GM21619 (cell line): Measurements from ENCODE around the gene PROZ.

Experiments used
- ATAC-seq: cut with Tn5 transposase; IDR thresholded peaks from one replicate; pipeline ENCODE4 v1.9.1; 2021; ENCODE audit not compliant: unreplicated experiment

Gene PROZ

DNA sequence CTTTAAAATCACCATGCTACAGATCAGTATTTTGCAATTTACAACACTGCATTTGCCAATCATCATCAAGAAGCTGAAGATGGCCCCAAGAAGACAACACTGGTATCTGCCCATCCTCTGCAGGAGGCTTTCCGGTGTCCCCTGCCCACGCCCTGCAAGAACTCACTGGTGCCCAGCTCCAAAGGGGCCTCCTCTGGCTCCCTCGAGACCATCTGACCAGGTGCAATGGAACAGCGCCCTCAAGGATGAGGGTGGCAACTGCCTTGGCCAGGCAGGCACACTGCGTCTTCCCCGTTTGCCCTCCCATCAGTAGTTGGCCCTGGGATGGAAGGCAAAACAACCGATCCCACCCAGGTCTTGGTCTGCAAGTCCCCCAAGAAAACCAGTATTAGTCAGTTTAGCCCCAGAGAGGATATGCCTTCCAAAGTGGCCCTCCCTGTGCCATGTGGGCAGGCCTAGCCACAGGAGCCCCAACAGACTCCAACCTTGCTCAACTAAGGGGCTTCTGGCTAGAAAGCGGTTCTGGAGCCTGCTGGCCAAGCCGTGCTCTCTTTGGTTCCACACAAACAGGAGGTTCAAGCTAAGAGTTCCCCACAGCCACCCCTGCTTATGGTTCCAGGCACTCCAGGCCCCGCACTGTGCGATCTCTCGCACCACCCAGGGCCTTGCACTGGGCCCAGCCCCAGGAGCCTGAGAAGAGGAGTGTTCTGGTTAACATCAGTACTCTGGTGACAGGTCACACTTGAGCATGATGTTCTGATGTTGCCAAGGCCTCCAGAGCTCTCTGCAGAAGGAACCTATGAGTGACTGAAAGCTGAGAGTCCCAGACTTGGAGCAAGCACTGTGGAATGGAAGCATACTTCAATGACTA, 45.3 kb downstream of the PROZ start:
- ATAC-seq: no peak

DNA sequence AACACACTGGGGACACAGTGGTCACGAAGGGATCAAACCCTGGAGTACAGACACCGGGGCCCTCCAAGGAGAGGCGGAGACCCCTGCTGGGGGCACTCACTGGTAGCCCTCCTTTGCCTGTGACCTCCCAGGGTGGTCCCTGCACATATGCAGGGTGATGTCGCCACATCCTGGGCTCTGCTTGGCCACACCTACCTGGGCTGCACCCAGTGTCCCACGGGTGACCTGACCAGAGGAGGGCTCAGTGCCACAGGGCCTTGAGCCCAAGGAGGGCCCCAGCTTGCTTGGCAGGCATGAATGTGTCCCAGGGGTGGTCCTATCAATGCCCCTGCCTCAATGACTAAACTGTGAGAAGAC, 45.9 kb downstream of the PROZ start:
- ATAC-seq: no peak

DNA sequence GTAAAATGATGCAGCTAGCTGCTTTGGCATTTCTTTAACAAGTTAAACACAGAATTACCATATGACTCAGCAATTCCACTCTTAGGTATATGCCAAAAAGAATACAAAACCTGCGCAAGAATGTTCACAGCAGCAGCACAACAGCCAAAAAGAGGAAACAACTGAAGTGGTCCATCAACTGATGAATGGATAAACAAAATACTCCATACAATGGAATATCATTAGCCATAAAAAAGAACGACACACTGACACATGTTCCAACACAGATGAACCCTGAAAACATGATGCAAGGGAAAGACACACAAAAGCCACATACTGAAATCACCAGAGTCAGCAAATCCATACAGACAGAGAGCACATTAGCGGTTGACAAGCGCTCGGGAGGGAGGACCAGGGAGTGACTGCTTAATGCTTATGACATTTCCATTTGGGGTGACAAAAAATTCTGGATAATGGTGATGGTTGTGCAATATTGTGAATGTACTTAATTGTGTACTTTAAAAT, 47.0 kb downstream of the PROZ start:
- no peak for ATAC-seq

DNA sequence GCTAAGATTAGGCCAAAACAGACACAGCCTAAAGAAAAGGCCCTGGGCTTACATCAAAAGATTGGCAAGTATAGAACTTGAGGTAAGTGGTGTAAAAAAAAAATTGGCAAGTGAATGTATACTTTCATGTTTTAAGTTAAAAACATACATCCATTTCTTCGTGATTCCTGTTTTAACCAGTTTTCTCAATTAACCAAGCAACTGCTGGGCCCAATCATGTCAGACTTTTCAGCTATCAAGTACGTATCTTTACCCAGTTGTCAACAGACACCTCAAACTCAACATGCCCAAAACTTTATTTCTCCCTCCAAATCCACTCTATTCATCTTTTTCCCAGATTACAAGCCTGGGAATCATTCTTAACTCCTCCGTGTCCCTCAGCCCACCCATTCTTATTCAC, 49.0 kb downstream of the PROZ start:
- no peak for ATAC-seq

DNA sequence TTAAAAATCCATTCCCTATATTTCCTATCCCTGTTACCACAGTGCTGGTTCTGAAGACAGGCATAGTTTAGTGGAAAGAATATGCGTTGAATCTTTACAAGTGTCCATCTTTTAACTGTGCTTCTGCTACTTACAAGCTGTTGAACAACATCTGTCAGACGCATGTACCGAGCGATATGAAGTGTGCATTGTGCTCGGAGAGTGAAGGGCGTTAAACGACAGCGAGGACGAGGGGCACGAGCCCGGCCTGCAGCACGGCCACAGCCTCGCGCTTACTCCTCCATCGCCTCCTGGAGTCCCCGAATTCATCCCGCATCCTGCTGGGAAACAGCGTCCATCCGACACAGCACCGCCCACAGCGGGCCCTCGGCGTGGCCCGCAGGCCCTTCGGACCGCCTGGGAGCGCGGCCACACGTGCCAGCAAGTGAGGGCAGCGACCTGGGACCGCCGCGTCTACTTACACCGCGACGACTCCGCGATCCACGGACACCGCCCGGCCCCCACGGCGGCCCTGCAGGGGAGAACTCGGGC, 49.5 kb downstream of the PROZ start:
- ATAC-seq: peak; percentile 11

DNA sequence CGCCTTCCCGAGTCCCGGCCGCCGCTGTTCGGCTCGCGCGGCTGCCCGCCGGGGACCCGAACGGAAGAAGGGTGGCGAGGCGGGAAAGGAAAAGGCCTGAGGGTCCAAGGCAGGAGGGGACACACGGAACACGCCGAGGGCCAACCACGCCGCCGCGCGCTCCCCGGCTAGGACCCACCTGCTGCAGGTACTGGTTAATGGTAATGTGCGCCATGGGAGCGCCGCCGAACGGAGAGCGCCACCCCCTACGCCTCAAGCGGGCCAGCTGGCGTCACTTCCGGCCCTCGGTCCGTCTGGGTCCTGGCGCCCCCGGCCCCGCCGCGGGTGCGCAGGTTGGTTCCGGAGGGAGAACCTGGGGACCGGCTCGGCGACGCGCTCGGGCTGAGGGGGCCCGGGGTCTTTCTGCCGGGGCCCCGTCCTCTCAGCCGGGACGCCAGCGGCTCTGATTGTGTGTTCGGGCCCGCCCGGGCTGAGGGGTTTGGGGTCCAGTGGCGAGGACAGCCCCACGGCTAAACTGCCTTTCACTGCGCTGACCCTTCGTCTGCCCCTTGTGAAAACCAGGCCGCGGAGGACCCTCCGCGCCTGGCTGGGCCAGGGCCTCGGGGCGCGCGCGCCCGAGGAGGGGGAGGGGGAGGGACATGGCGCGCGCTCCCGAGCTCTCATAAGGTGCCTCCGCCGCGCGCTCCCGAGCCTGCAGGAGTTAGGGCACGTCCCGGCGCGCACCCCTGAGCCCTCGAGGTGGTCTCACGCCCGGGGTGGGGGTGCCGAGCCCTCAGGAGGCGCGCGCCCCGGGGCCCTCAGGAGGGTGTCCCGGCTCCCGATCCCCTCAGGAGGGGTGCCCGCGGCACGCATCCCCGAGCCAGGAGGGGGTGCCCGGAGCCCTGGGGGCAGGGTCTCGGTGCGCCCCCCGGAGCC, 50.2 kb downstream of the PROZ start, which contains the start of gene PCID2:
PCID2 (minus strand) TSS at position 249 of the 915 bp plus-strand sequence; CDS start at position 214, 35 bp downstream.
- ATAC-seq: peak; percentile 71

DNA sequence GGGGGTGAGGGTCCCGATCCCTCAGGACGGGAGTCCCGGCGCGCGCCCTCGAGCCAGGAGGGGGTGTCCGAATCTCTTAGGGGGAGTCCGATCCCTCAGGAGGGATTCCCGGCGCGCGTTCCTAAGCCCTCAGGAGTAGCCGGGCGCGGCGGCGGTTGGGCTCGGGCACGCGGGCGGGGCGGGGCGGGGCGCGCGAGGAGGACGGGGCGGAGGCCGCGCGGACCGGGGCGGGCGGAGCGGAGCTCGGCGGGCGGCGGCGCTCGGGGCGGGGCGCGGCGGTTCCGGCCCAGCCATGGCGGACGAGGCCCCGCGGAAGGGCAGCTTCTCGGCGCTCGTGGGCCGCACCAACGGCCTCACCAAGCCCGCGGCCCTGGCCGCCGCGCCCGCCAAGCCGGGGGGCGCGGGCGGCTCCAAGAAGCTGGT, 50.9 kb downstream of the PROZ start, which contains the start of gene CUL4A:
CUL4A (plus strand) TSS at position 278 of the 423 bp plus-strand sequence; CDS start at position 293, 15 bp downstream.
- peak; percentile 38 for ATAC-seq

DNA sequence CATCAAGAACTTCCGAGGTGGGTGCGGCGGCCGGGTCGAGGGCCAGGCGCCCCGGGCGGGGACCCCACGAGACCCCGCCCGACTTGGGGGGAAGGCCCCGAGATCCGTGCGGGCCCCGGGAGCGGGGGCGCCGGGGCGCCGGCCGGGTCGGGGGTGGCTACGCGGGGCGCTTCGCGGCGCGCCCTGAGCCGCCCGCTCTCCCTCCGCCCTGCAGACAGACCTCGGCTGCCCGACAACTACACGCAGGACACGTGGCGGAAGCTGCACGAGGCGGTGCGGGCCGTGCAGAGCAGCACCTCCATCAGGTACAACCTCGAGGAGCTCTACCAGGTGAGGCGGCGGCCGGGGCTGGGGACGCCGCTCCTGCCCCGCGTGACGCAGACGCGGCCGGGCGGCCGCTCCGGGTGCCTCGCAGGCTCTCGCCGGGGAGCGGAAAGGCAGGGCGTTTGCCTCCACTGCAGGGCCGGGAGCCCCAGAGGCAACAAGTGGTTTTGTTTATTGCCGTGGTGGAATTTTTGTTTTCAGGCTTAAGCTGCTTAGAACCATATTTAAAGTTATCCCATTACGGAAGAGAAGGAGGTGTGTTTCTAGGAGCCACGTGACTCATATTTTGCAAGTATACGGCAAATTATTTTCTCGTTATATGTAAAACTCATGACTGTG, 51.4 kb downstream of the PROZ start:
- ATAC-seq: peak; percentile 35

DNA sequence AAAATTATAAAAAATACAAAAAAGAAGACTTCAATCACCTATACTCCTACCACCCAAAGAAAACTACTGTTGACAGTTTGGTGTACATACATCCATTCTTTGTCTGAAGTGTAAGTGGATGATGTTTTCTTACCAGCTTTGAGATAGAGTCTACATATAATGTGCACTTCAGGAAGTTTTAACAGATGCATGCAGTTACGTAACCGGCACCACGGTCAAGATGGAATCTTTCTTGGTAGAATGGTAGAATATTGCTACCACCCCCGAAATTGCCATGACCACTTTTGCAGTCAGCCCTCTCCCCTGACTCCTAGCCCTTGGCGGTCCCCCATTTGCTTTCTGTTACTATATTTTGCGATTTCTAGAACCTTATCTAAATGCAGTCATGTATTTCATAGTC, 52.4 kb downstream of the PROZ start:
- no peak for ATAC-seq

DNA sequence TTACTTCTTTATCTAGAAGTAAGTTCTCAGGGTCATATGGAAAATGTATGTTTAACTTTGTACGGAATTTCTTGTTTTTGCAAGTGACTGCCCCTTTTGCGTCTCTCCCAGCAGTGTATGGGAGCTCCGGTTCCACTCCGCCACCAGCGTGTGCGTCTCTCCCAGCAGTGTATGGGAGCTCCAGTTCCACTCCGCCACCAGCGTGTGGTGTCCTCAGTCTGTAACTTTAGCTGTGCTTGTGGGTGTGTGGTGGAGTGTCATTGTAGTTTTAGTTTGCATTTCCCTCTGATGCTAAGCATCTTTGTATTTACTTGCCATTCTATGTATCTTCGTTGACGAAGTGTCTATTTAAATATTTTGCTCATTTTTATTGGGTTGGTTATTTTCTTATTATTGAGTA, 53.3 kb downstream of the PROZ start:
- no peak for ATAC-seq

DNA sequence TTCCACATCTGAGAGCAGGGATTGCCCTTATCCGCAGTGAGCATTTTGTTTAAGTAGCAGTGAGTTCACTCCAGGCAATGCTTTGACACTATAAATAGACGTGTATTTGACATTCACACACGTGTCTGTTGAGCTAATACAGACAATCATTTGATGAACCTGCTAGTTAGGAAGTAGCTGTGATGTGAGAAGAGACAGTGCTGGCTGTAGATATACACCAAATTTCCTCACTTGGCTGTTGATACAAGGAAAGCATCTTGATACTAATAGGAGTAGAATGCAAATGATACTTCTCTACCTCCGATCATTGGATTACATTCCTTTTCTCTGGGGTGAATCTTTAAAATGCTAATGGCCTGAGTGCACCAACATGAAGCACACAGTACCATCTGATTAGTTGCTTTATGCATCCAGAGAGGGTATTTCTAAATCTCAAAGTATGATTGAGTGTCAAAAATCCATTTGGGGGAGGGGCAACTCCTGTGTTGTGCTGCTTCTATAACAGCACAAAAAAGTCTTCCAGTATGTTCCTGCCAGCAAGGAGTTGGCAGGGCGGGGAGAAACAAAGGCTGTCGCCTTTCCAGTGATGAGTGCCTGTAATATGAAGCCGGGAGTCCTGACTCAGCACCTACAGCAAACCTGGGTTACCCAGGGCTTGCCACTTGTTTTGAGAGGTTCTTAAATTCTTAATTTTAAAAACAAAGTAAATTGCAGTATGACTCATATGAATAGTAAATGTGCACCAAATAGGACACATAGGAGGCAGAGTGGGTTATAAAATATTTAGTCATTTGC, 58.0 kb downstream of the PROZ start:
- ATAC-seq: no peak

DNA sequence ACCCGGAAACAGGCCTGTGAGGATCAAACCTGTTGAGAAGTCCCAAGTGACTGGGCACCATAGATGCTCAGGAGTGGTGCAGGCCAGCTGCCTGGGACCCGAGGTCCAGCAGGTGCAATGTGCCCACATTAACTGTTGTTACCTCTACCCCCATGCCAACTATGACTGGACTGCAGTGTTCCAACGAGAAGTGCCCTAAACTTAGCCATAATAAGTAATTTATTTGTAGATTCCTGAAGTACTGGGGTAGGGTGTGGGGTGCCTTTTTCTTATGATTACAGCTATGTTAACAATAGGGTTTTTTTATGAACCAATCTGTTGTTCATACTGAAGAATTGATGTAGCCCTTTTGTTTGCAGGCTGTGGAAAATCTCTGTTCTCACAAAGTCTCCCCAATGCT, 60.1 kb downstream of the PROZ start:
- no peak for ATAC-seq

DNA sequence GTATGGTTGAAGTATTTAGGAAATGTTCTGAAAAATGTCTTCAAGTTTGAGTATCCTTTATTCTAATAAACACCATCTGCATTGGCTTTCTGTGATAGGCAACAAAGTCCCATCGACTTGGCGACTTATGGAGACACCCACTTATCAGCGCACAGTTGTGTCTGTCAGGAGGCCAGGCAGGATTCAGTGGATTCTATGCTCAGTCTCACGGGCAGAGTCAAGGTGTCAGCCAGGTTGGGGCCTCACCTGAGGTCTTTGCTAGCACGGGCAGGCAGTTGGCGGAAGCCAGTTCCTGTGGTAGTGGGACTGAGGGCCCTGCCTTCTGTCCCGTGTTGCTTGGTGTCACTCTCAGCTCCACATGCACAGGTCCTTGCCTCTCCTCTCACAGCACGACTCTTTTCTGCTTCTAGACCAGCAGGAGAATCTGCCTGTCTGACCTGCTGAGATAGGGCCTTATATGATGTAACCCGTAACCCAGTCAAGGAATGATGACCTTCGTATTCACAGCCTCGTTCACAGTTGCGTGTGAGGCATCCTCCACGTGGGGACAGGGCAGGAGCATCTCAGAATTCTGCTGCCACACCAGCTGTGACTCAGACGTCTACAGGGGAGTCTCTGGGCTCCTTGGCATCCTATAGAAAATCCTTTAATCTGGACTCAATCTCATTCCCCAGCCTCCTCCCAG, 61.0 kb downstream of the PROZ start:
- no peak for ATAC-seq

DNA sequence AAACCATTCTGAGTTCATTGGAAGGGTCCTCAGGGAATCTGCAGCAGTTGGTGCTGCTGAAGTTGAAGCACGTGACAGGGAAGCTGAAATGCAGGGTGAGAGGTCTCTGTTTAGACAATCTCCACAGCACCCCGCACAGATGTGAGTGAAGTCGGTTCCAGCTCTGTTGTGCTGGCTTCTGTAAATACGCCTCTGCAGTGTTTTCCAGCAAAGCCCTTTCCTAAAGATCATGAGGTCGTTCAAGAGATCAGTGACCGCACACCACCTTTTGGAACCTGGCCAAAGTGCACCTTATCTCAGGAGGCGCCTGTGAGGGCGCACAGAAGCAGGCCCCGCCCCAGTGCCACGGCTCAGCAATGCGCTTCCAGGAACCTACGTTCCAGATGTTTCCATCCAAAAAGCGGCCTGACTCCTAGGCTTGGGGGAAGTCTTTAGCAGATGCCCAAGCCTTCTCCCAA, 61.7 kb downstream of the PROZ start:
- ATAC-seq: no peak

DNA sequence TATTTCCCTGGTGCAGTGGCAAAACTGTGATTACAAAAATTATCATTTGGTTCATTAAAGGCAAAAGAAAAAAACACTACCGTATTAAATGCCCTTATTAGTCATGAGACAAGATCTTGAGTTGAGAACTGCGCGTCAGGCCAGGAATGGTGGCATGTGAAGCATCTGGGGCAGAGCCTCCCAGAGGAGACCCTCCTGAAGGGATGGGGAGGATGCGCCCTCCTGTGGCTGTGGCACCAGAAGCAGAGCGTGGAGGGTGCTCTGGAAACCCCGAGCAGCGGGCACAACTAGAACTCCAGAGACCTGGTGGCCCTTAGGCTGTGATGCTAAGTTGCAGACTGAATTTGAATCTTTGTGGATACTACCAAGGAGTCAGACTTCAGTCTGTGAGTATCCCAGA, 62.4 kb downstream of the PROZ start:
- no peak for ATAC-seq
